ENCODE results near the gene KIZ.

GRCh38 chr20:21182832-21183563 lies 57.1 kb downstream of the KIZ start:
- TF ChIP-seq CTCF (IDR thresholded peaks at IDR 0.05) (no peak), POLR2A (IDR thresholded peaks at IDR 0.05) (no peak)
